GM10266 (cell line): ENCODE data around the gene REV1.

Experiments
- DNase-seq: peaks from one replicate; pipeline ENCODE4 v3.0.0; 2012; ENCODE audit errors: extremely low spot score
- TF ChIP-seq, protein P1 (sequence below): IDR thresholded peaks from 2 replicates; pipeline ENCODE4 v1.5.1; 2012; ENCODE audit warnings: mild to moderate bottlenecking, low read depth; ENCODE audit not compliant: control insufficient read depth, insufficient read depth; ENCODE audit errors: missing control alignments

Gene REV1

DNA sequence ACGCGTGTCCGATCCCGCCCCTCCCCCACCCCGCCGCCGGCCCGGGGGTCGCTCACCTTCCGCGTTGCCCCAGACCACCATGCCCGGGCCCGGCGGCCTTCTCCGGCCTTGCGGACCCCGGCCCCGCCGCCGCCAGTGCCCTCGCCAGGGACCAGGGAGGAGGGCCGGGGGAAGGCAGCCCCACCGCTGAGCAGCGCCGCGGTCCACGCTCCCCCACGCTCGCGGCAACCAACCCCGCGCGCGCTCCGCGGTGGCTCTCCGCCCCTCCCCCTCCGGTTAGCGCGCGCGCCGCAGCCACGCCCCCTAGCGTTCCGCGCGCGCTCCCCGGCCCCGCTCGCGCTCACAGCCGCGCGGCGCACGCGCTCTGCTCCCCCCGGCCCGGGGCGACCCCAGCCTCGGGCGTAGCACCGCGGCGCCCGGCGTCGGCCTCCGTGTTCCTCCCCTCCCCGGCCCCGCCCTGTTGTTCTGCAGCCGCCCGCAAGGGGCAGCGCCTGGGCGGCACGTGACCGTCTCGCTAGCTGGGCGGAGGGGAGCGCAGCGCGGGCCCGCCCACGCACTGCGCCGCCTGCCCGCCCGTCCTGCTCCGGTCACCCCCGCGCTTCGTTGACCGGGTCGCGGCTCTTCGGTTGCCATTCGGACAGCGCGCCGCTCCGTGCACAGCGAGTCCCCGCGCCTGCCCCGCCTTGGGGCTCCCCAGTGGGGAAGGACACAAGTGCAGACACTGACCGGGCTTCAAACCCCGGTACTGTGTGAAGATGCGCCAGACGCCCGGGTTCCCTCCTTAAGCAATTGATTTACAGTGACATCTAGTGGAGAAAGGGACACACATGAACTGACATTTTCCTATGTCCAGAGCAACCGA, at the start of gene REV1:
Gene REV1 (minus strand): TSS at position 257 of the 862 bp plus-strand sequence. CDS start 25,042 bp downstream, outside the sequence.
- TF ChIP-seq, protein P1, sequence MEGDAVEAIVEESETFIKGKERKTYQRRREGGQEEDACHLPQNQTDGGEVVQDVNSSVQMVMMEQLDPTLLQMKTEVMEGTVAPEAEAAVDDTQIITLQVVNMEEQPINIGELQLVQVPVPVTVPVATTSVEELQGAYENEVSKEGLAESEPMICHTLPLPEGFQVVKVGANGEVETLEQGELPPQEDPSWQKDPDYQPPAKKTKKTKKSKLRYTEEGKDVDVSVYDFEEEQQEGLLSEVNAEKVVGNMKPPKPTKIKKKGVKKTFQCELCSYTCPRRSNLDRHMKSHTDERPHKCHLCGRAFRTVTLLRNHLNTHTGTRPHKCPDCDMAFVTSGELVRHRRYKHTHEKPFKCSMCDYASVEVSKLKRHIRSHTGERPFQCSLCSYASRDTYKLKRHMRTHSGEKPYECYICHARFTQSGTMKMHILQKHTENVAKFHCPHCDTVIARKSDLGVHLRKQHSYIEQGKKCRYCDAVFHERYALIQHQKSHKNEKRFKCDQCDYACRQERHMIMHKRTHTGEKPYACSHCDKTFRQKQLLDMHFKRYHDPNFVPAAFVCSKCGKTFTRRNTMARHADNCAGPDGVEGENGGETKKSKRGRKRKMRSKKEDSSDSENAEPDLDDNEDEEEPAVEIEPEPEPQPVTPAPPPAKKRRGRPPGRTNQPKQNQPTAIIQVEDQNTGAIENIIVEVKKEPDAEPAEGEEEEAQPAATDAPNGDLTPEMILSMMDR: peak; percentile 78
- peak; percentile 97 for DNase-seq

DNA sequence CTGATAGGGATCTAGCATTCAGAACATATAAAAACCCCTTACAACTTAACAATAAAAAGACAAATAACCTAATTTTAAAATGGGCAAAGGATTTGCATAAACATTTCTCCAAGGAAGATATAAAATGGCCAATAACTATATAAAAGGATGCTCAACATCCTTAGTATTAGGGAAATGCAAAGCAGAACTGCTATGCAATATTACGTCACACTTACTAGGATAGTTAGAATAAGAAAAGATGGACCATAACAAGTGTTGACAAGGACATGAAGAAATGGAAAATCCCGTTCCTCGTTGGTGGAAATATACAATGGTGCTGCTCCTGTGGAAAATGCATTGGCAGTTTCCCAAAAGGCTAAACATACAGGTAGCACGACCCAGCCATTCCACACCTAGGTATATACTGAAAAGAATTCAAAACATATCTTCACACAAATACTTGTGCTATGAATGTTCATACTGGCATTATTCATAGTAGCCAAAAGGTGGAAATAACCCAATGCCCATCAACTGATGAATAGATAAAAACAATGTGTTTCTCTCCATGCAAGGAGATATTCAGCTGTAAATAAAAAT, 48.2 kb upstream of the REV1 start:
- TF ChIP-seq, protein P1: no peak
- no peak for DNase-seq

DNA sequence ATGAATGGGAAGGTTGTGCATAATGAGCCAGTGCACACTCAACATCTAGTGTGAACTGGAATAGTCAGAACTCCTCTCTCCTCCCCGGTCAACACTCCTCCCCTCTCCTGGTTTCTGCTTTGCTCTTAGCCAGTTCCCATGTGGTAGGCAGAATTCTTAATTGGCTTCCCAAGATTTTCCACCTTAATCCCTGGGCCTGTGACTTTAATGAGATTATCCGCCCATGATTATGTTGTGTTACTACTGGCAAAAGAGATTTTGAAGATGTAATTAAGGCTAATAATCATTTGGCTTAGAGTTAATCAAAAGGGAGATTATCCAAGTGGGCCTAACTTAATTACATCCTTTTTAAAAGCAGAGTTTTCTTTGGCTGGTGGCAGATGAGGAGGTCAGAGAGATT, 34.2 kb upstream of the REV1 start:
- TF ChIP-seq, protein P1: no peak
- DNase-seq: no peak

DNA sequence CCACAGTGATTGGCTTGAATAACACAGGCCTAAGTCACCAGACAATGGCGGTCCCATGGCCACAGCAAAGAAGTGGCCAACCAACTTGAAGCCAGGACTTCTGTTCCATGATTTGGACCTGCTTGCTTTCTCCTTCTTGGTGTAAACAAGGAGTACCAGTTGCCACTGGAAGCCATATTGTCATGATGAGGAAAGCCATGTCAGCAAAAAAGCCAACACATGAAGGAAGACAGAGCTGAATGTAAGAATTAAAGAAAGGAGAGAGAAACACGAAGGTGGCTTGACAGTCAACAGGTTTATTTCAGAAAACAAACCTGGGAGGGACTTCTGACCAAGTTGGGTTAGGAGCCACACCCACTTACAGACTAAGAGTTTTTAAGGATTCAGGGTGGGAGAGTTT, 32.3 kb upstream of the REV1 start:
- TF ChIP-seq, protein P1: no peak
- DNase-seq: no peak

DNA sequence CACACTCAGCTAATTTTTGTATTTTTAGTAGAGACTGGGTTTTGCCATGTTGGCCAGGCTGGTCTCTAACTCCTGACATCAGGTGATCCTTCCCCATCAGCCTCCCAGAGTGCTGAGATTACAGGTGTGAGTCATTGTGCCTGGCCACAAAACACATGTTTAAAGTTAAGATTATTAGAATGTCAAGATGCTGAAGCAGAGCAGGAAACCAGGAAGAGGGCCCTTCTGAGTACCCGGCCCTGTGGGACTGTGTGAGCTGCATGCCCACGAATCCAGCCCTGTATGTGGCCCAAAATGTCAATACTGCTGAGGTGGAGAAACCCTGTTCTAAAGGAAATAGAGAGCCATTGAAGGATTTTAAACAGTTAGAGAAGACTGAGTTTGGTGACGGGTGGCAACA, 31.0 kb upstream of the REV1 start:
- TF ChIP-seq, protein P1: no peak

DNA sequence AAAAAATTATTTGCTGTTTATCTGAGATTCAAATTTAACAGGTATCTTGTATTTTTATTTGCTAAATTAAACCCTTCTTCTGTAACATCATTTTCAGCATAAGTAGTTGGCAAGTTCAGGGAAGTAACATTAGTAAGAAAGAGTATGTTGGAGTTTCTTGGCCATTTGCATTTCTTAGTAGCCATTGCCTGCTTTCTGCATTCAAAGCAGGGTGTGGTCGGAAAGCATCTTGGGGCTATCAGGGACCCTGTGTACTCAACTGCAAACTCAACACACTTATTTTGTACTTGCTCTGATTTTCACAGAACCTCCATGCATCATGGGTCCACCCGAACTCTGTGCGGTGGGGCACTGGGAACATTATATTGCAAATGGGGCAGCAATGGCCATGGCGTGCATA, 30.4 kb upstream of the REV1 start:
- no peak for DNase-seq
- TF ChIP-seq, protein P1: no peak

More for the DNA sequence above, 31.0 kb upstream of the REV1 start:
- no peak for DNase-seq

DNA sequence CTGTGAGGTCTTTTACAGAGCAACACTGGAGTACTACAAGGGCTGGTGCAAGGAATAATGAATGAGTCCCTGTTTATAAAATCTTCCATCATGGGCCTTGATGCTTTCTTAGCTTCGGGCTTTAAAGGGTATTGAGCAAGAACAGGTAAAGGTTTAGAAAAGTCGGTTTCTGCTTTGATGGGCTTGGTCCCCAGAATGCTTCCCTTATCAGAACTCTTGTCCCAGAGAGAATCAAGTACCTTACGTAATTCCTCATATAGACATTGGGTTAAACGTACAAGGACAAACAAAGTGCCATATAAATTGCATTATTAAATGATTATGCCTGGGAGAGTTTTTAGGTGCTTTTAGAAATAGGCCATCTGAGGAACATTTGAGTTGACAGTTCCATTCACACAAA, 24.5 kb upstream of the REV1 start:
- TF ChIP-seq, protein P1: no peak
- no peak for DNase-seq
